ENCODE results near the gene SLC35G1. TPM values are rescaled to one million over a fixed set of nuclear protein-coding genes. Genes with fewer than 3 reads are reported as not detected.

Gene SLC35G1
- total and polyA plus RNA-seq, 2 of the 13 experiments (the other 11 are each of a cell fraction or from before 2014, with no cell fraction given) = 2.5 to 4.5 TPM

GRCh38 chr10:93893646-93894515 is at the start of gene SLC35G1 (continued):
- TF ChIP-seq, protein P1, sequence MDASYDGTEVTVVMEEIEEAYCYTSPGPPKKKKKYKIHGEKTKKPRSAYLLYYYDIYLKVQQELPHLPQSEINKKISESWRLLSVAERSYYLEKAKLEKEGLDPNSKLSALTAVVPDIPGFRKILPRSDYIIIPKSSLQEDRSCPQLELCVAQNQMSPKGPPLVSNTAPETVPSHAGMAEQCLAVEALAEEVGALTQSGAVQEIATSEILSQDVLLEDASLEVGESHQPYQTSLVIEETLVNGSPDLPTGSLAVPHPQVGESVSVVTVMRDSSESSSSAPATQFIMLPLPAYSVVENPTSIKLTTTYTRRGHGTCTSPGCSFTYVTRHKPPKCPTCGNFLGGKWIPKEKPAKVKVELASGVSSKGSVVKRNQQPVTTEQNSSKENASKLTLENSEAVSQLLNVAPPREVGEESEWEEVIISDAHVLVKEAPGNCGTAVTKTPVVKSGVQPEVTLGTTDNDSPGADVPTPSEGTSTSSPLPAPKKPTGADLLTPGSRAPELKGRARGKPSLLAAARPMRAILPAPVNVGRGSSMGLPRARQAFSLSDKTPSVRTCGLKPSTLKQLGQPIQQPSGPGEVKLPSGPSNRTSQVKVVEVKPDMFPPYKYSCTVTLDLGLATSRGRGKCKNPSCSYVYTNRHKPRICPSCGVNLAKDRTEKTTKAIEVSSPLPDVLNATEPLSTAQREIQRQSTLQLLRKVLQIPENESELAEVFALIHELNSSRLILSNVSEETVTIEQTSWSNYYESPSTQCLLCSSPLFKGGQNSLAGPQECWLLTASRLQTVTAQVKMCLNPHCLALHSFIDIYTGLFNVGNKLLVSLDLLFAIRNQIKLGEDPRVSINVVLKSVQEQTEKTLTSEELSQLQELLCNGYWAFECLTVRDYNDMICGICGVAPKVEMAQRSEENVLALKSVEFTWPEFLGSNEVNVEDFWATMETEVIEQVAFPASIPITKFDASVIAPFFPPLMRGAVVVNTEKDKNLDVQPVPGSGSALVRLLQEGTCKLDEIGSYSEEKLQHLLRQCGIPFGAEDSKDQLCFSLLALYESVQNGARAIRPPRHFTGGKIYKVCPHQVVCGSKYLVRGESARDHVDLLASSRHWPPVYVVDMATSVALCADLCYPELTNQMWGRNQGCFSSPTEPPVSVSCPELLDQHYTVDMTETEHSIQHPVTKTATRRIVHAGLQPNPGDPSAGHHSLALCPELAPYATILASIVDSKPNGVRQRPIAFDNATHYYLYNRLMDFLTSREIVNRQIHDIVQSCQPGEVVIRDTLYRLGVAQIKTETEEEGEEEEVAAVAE (CRISPR knock-in tag; IDR thresholded peaks at IDR 0.05; ENCODE audit: borderline replicate concordance) = no peak
- no peak for TF ChIP-seq TCF7L2 (IDR thresholded peaks at IDR 0.05; ENCODE audit: low read depth, low read length)
- TF ChIP-seq STAT5B (CRISPR knock-in tag; IDR thresholded peaks at IDR 0.05) = no peak
- TF ChIP-seq, protein P2, sequence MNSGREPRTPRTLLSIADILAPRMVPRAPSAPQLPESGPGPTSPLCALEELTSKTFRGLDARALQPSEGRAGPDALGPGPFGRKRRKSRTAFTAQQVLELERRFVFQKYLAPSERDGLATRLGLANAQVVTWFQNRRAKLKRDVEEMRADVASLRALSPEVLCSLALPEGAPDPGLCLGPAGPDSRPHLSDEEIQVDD (CRISPR knock-in tag; IDR thresholded peaks at IDR 0.05; ENCODE audit: borderline replicate concordance) = no peak
- TF ChIP-seq ZNF431 (CRISPR knock-in tag; IDR thresholded peaks at IDR 0.05; ENCODE audit: borderline replicate concordance, low read depth) = no peak
- no peak for TF ChIP-seq KLF6 (CRISPR knock-in tag; IDR thresholded peaks at IDR 0.05)
- TF ChIP-seq ZFAT (CRISPR knock-in tag; conservative IDR thresholded peaks at IDR 0.05) = no peak
- peak; percentile 38; the same call in 1 of the 2 replicates for TF ChIP-seq PAX8 (CRISPR knock-in tag; IDR thresholded peaks at IDR 0.05; ENCODE audit: borderline replicate concordance)
- TF ChIP-seq, protein P3, sequence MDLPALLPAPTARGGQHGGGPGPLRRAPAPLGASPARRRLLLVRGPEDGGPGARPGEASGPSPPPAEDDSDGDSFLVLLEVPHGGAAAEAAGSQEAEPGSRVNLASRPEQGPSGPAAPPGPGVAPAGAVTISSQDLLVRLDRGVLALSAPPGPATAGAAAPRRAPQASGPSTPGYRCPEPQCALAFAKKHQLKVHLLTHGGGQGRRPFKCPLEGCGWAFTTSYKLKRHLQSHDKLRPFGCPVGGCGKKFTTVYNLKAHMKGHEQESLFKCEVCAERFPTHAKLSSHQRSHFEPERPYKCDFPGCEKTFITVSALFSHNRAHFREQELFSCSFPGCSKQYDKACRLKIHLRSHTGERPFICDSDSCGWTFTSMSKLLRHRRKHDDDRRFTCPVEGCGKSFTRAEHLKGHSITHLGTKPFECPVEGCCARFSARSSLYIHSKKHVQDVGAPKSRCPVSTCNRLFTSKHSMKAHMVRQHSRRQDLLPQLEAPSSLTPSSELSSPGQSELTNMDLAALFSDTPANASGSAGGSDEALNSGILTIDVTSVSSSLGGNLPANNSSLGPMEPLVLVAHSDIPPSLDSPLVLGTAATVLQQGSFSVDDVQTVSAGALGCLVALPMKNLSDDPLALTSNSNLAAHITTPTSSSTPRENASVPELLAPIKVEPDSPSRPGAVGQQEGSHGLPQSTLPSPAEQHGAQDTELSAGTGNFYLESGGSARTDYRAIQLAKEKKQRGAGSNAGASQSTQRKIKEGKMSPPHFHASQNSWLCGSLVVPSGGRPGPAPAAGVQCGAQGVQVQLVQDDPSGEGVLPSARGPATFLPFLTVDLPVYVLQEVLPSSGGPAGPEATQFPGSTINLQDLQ (CRISPR knock-in tag; IDR thresholded peaks at IDR 0.05) = no peak
- no peak for TF ChIP-seq TSC22D2 (CRISPR knock-in tag; IDR thresholded peaks at IDR 0.05; ENCODE audit: borderline replicate concordance)
- no peak for TF ChIP-seq ZNF607 (CRISPR knock-in tag; IDR thresholded peaks at IDR 0.05; ENCODE audit: borderline replicate concordance)
- TF ChIP-seq, protein P4, sequence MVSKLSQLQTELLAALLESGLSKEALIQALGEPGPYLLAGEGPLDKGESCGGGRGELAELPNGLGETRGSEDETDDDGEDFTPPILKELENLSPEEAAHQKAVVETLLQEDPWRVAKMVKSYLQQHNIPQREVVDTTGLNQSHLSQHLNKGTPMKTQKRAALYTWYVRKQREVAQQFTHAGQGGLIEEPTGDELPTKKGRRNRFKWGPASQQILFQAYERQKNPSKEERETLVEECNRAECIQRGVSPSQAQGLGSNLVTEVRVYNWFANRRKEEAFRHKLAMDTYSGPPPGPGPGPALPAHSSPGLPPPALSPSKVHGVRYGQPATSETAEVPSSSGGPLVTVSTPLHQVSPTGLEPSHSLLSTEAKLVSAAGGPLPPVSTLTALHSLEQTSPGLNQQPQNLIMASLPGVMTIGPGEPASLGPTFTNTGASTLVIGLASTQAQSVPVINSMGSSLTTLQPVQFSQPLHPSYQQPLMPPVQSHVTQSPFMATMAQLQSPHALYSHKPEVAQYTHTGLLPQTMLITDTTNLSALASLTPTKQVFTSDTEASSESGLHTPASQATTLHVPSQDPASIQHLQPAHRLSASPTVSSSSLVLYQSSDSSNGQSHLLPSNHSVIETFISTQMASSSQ (IDR thresholded peaks at IDR 0.05; ENCODE audit: low read depth) = no peak
- TF ChIP-seq, protein P4 (CRISPR knock-in tag; IDR thresholded peaks at IDR 0.05; ENCODE audit: borderline replicate concordance) = no peak
- no peak for TF ChIP-seq MXI1 (IDR thresholded peaks at IDR 0.05; ENCODE audit: borderline replicate concordance, low read depth, low read length)
- TF ChIP-seq GTF2F1 (IDR thresholded peaks at IDR 0.05; ENCODE audit: low read length) = no peak

Measured in HepG2 (cell line).